Tibial nerve (tissue), 4 donors: ENCODE data around the gene GPR63. TPM values are rescaled to one million over a fixed set of nuclear protein-coding genes. Genes with fewer than 3 reads are reported as not detected.

Source experiments
- DNase-seq, 2 donors: peaks; one replicate each; pipeline ENCODE4 v3.0.0-alpha.2; 2019; ENCODE audit warnings: low spot score in 2 of 2
- H3K27ac ChIP-seq, 4 donors: fragments of 200-600 bp; sonication (generic) in 3 of 4; one replicate each; pipeline ENCODE4 v1.5.1; 2017 to 2019; ENCODE audit warnings: mild to moderate bottlenecking in 1 of 4
- H3K27me3 ChIP-seq, 2 donors: fragments of 200-600 bp; sonication (generic) in 1 of 2; one replicate each; pipeline versions ENCODE4 v1.5.1 to v1.6.0; 2017 to 2019
- H3K36me3 ChIP-seq, 3 donors: fragments of 200-600 bp; sonication (generic); one replicate each; pipeline ENCODE4 v1.5.1; 2018 to 2019
- H3K4me1 ChIP-seq, 4 donors: fragments of 200-600 bp; sonication (generic) in 3 of 4; one replicate each; pipeline ENCODE4 v1.5.1; 2017 to 2019
- H3K4me3 ChIP-seq, 4 donors: fragments of 200-600 bp; sonication (generic) in 3 of 4; one replicate each; pipeline ENCODE4 v1.5.1; 2017 to 2019; ENCODE audit warnings: mild to moderate bottlenecking in 1 of 4, moderate library complexity in 1 of 4
- H3K9me3 ChIP-seq, 4 donors: fragments of 200-600 bp; sonication (generic) in 3 of 4; one replicate each; pipeline ENCODE4 v1.5.1; 2017 to 2019
- CTCF ChIP-seq, 5 experiments: fragments of 200-600 bp in 3 of 5; fragments of 450-650 bp in 2 of 5; sonication (generic) in 3 of 5; IDR thresholded peaks; one replicate each; pipeline ENCODE4 v1.5.1; 2016 to 2019; ENCODE audit warnings: antibody characterized with exemption in 5 of 5, mild to moderate bottlenecking in 3 of 5, moderate library complexity in 2 of 5
- EP300 ChIP-seq, 2 donors: sonication (generic); formaldehyde crosslinking; IDR thresholded peaks; one replicate each; pipeline ENCODE4 v1.6.1; 2017; ENCODE audit warnings: antibody characterized with exemption in 2 of 2, mild to moderate bottlenecking in 1 of 2
- POLR2A ChIP-seq, 2 donors: fragments of 450-650 bp; IDR thresholded peaks; one replicate each; pipeline ENCODE4 v1.6.1; 2017; ENCODE audit warnings: antibody characterized with exemption in 2 of 2, mild to moderate bottlenecking in 2 of 2, moderate library complexity in 2 of 2
- WGBS, 2 donors: methylation state at CpG; one replicate each; pipeline ENCODE4 v1.1.5; 2018; 5-methylcytosine and 5-hydroxymethylcytosine counted together
- total RNA-seq, 4 donors: library from RNA; depleted of rRNA; stranded (reverse); fragments of >200 nt; gene quantifications; one replicate each; pipeline ENCODE4 v1.1.0, GENCODE V29; 2016

Gene GPR63
- total RNA-seq, 4 donors from 2014 or later = 0.20 to 1.3 (median 0.89) TPM

- WGBS, 2 donors = 62 to 64% methylated on average over 1 of the region's 1 CpG
- H3K4me3 ChIP-seq = no peak overlapping the region
- TF ChIP-seq POLR2A (IDR thresholded peaks at IDR 0.05) (no peak), CTCF (IDR thresholded peaks at IDR 0.05) (no peak), EP300 (IDR thresholded peaks at IDR 0.05) (no peak)
- no peaks in the 10 kb centered on the region for H3K9me3 ChIP-seq
- H3K27me3 ChIP-seq = peaks cover 0 to 4% of the 10 kb centered on the region in 2 donors
- no peaks in the 10 kb centered on the region for H3K36me3 ChIP-seq
- no peak for DNase-seq
- H3K4me1 ChIP-seq = no peaks in the 10 kb centered on the region
- no peak overlapping the region for H3K27ac ChIP-seq
These were observed 19.6 kb upstream of the GPR63 start for GRCh38 chr6:96856856-96857255.

DNA sequence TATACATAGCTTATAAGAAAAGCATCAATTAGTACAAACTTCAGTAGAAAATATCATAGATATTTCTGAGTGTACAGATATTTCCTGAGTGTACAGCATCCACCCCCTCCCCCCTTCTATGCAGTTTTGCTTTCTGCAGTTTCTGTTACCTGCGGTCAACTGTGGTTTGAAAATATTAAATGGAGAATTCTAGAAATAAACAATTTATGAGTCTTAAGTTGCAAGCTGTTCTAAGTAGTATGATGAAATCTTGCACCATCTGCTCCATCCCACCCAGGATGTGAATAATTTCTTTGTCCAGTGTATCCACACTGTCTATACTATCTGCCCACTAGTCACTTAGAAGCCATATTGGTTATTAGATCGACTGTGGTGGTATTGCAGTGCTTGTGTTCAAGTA, 15.8 kb upstream of the GPR63 start:
- H3K9me3 ChIP-seq = peaks cover 0 to under 1% (median 0%) of the 10 kb centered on the region in 4 donors
- no peaks in the 10 kb centered on the region for H3K36me3 ChIP-seq
- DNase-seq = no peak
- no peak overlapping the region for H3K4me3 ChIP-seq
- H3K27ac ChIP-seq = no peak overlapping the region
- TF ChIP-seq EP300 (IDR thresholded peaks at IDR 0.05) (no peak), POLR2A (IDR thresholded peaks at IDR 0.05) (no peak), CTCF (IDR thresholded peaks at IDR 0.05) (no peak)
- H3K27me3 ChIP-seq = peaks cover 0 to 4% of the 10 kb centered on the region in 2 donors
- WGBS, 2 donors = 84 to 93% methylated on average over 2 of the region's 2 CpGs
- no peaks in the 10 kb centered on the region for H3K4me1 ChIP-seq

DNA sequence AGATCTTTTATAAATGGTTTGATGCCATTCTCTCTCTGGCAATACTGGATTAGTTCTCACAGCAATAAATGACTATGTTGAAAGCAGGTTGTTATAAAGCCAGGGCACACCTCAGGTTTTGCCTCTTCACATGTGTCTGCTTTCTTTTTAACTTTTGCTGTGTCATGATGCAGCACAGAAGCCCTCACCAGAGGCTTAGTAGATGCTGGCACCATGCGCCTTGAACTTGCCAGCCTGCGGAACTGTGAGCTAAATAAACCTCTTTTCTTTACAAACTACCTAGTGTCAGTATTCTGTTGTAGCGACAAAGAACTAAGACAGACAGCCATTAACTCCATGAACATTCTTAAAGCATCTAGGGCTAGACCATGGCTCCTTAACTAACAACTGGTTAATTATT, 15.3 kb upstream of the GPR63 start:
- H3K36me3 ChIP-seq = no peaks in the 10 kb centered on the region
- no peak overlapping the region for H3K4me3 ChIP-seq
- WGBS, 2 donors = 91% methylated on average over 3 of the region's 3 CpGs
- H3K9me3 ChIP-seq = peaks cover 0 to 5% (median 0%) of the 10 kb centered on the region in 4 donors
- H3K4me1 ChIP-seq = no peaks in the 10 kb centered on the region
- H3K27ac ChIP-seq = no peak overlapping the region
- H3K27me3 ChIP-seq = peaks cover 0 to 4% of the 10 kb centered on the region in 2 donors
- no peak for DNase-seq
- TF ChIP-seq CTCF (IDR thresholded peaks at IDR 0.05) = no peak
- TF ChIP-seq EP300 (IDR thresholded peaks at IDR 0.05) = no peak
- TF ChIP-seq POLR2A (IDR thresholded peaks at IDR 0.05) = no peak

- no peak for DNase-seq
- H3K27ac ChIP-seq = no peak overlapping the region
- no peaks in the 10 kb centered on the region for H3K4me1 ChIP-seq
- TF ChIP-seq CTCF (IDR thresholded peaks at IDR 0.05) (no peak), POLR2A (IDR thresholded peaks at IDR 0.05) (no peak), EP300 (IDR thresholded peaks at IDR 0.05) (no peak)
- no peak overlapping the region for H3K4me3 ChIP-seq
- H3K36me3 ChIP-seq = no peaks in the 10 kb centered on the region
- 78 to 89% methylated on average over 8 of the region's 8 CpGs for WGBS, 2 donors
- peaks cover 0 to 3% of the 10 kb centered on the region in 2 donors for H3K27me3 ChIP-seq
- H3K9me3 ChIP-seq = peaks cover 0 to 5% (median 0%) of the 10 kb centered on the region in 4 donors
These were observed 14.6 kb upstream of the GPR63 start for GRCh38 chr6:96851858-96852257.

DNA sequence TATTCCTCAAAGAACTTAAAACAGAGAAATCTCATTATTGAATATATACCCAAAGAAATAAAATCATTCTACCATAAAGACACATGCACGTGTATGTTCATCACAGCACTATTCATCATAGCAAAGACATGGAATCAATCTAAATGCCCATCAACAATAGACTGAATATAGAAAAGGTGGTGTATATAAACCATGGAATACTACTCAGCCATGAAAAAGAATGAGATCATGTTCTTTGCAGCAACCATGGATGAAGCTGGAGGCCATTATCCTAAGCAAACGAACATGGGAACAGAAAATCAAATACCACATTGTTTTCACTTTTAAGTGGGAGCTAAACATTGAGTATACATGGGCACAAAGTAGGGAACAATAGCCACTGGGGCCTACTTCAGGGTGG, 12.3 kb upstream of the GPR63 start:
- no peak for TF ChIP-seq POLR2A (IDR thresholded peaks at IDR 0.05)
- no peak for TF ChIP-seq CTCF (IDR thresholded peaks at IDR 0.05)
- TF ChIP-seq EP300 (IDR thresholded peaks at IDR 0.05) = no peak
- H3K4me3 ChIP-seq = no peak overlapping the region
- WGBS, 2 donors = 75 to 77% methylated on average over 2 of the region's 2 CpGs

More for the DNA sequence above, 12.3 kb upstream of the GPR63 start:
- no peak for DNase-seq
- Histone ChIP-seq H3K27me3 (no peaks in the 10 kb centered on the region), H3K4me1 (no peaks in the 10 kb centered on the region), H3K9me3 (peaks cover 0 to 5% (median 0%) of the 10 kb centered on the region in 4 donors), H3K27ac (no peak overlapping the region), H3K36me3 (no peaks in the 10 kb centered on the region)
